Measurements from ENCODE around the gene BAZ2B.

- TF ChIP-seq, protein P1, sequence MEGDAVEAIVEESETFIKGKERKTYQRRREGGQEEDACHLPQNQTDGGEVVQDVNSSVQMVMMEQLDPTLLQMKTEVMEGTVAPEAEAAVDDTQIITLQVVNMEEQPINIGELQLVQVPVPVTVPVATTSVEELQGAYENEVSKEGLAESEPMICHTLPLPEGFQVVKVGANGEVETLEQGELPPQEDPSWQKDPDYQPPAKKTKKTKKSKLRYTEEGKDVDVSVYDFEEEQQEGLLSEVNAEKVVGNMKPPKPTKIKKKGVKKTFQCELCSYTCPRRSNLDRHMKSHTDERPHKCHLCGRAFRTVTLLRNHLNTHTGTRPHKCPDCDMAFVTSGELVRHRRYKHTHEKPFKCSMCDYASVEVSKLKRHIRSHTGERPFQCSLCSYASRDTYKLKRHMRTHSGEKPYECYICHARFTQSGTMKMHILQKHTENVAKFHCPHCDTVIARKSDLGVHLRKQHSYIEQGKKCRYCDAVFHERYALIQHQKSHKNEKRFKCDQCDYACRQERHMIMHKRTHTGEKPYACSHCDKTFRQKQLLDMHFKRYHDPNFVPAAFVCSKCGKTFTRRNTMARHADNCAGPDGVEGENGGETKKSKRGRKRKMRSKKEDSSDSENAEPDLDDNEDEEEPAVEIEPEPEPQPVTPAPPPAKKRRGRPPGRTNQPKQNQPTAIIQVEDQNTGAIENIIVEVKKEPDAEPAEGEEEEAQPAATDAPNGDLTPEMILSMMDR (IDR thresholded peaks at IDR 0.05; ENCODE audit: low read length) = no peak
- no peak for TF ChIP-seq EZH2 (IDR thresholded peaks at IDR 0.05; ENCODE audit: borderline replicate concordance, low read length)
Observed at GRCh38 chr2:159549234-159549633, 67.1 kb downstream of the BAZ2B start.
